HL-60/S4 (cell line): ENCODE data around the gene TNS3.
"Not testable (repeated sequence)": the region's sequence is repeated elsewhere in the genome, so short reads cannot be mapped to it uniquely, and the experiment has no call there.

Experiments used
- in situ Hi-C: fragments of 300-500 bp; cut with MboI; formaldehyde crosslinking; loops from 2 replicates; pipeline ENCODE4 v1.14.3; 2022; ENCODE audit warnings: low sequenced_read_pairs

Gene TNS3

DNA sequence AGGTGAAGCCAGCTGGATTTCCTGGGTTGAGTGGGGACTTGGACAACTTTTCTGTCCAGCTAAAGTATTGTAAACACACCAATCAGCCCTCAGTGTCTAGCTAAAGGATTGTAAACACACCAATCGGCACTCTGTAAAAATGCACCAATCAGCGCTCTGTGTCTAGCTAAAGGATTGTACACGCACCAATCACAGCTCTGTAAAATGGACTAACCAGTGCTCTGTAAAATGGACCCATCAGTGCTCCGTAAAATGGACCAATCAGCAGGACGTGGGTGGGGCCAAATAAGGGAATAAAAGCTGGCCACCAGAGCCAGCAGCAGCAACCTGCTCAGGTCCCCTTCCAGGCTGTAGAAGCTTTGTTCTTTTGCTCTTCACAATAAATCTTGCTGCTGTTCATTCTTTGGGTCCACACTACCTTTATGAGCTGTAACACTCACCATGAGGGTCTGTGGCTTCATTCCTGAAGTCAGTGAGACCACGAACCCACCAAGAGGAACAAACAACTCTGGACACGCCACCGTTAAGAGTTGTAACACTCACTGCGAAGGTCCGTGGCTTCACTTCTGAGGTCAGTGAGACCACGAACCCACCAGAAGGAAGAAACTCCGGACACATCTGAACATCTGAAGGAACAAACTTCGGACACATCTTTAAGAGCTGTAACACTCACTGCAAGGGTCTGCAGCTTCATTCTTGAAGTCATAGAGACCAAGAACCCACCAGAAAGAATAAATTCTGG, 21.8 kb upstream of the TNS3 start:
- in situ Hi-C loops: not testable (repeated sequence)

DNA sequence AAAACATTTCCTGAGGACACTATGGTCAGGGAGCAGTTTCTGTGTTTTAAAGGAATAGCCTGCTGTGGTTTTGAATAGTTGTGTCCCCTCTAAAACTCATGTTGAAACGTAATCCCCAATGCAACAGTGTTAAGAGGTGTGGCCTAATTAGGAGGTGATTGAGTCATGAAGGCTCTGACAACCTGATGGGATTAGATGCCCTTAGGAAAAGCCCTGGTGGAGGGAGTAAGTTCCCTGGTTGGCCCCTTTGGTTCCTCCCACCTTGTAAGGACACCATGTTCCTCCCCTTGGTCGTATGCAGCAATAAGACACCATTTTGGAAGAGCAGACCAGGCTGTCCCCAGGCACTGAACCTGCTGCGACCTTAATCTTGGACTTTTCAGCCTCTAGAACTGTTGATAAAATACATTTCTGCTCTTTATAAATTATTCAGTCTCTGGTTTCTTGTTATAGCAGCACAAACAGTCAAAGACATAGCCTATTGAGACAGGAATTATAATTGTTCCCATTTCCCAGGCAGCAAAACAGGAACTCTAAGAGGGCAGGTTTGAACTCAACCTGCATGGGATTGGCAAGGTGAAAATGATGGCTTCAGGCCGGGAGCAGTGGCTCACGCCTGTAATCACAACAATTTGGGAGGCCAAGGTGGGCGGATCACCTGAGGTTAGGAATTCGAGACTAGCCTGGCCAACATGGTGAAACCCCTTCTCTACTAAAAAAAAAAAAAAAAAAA, 20.5 kb upstream of the TNS3 start:
- in situ Hi-C loops: no loop called here

- in situ Hi-C loops: no loop called here
Measured at GRCh38 chr7:47601881-47602249, 20.0 kb upstream of the TNS3 start.

GRCh38 chr7:47601119-47601880, 19.4 kb upstream of the TNS3 start:
- in situ Hi-C loops: no loop called here

DNA sequence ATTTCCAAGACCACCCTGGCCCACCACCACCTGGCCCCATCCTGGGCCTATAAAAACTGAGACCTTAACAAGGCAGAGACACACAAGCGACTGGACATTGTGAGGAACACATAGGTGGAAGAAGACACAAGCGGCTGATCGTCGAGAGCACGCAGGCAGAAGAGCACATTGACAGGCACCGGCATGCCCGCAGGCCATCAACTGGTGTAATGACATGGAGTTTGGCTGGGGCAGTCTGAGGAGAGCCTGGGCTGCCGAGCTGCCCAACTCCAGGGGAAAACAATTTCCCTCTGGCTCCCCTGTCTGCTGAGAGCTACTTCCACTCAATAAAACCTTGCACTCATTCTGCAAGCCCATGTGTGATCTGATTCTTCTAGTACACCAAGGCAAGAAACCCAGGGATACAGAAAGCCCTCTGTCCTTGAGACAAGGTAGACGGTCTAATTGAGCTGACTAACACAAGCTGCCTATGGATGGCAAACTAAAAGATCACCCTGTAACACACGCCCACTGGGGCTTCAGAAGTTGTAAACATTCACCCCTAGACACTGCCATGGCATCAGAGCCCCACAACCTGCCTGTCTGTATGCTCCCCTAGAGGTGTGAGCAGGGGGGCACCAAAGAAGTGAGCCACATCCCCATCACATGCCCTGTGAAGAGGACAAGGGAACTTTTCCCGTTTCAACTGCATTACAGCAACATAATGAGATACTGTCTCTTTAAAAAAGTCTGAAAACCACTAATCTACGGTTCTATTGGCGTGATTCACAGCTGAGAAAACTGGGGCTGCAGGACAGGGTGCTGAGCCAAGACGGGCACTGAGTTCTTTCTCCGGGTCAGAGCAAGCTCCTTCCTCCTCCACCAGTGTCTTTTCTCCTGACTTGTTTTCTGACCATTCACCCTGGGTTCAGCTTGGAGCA, 18.5 kb upstream of the TNS3 start:
- in situ Hi-C loops: no loop called here

GRCh38 chr7:47597379-47597778, 15.5 kb upstream of the TNS3 start:
- in situ Hi-C loops: no loop called here

DNA sequence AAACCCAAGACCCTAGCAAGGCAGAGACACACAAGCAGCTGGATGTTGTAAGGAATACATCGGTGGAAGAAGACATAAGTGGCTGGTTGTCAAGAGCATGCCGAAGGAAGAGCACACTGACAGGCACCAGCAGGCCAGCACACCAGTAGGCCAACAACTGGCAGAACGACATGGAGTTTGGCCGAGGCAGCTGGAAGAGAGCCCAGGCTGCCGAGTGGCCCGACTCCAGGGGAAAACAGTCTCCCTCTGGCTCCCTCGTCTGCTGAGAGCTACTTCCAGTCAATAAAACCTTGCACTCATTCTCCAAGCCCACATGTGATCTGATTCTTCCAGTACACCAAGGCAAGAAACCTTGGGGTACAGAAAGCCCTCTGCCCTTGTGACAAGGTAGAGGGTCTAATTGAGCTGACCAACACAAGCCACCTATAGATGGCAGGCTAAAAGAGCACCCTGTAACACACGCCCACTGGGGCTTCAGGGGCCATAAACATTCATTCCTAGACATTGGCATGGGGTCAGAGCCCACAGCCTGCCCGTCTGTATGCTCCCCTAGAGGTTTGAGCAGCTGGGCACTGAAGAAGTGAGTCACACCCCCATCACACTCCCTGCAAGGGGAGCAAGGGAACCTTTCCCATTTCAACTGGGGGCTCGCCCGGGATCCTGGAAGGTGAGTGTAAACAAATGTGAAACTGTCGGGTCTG, 14.7 kb upstream of the TNS3 start:
- in situ Hi-C loops: no loop called here

DNA sequence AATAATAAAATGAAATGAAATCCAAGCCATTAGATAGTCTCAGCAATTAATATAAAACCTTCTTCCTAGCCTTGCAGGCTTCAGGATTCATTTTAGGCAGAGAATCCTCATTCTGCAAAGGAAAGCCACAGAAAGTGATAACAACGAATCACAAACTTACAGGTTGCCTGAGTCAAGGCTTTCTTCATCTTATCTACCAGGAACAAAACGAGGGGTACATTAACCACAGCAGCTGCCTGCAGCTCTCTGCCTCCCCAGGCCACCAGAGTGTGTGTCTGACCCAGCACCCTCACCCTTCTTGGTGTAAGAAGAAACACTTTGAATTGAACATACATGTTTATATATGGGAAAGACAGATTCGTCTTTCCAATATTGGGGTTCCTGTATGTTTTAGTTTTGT, 12.5 kb upstream of the TNS3 start:
- in situ Hi-C loops: no loop called here

DNA sequence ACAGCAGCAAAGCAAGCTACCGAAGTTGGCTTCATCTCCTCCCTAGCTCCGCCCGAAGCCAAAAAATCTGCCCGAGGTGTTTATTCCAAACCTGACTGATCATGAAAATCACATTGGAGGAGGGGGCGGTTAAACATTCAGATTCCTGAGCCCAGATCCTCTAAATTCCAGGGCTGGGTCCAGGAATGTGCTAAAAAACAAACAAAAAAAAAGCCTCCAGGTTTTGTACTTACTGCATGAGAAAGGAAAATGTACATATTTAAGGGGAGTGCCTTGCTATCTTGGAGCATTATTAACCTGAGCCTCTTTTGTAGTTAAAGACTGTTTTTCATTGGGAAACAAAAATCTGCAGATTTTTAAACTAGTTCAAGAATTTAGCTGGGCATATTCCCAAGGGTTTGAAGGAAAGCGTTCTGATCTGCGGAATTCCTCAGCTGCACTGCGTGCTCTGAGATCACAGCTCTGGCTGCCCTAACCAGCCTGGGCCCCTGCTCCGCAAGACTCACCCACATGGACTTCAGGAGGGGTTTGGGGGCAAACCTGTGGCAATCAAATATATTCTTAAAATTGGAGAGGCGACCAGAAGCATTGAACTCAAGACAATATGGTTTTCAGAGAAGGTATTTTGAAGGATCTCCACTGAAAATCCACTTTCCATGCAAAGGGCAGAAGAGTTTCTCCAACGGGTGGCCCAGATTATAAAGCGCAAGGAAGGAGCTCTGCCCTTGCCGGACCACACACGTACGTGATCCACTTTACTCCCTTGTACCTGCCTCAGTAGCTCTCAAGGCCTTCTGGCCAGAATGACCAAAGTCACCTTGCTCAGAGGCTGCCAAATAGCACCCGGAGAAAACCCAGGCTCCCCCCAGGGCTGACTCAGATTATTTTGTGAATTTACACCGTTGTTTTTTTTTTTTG, 10.0 kb upstream of the TNS3 start:
- in situ Hi-C loops: no loop called here

DNA sequence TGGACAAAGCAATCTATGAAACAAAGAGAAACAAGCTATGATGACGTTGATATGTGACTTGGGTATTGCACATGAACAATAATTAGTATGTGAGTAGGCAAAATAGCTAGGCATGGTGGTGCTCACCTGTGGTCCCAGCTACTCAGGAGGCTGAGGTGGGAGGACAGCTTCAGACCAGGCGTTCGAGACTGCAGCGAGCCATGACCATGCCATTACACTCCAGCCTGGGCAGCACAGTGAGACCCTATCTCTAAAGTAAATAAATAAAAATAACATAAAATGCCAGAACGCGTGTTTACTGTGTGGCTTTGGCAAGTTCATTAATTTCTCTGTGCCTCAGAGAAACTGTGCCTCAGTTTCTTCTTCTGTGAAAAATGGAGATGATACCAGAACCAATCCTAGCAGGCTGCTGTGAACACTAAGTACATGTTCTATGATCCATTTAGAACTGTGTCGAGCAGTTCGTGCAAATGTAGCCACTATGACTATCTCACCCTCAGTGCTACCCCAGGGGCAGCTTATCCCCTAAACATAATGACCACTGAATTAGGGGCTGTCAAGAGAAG, 9.3 kb upstream of the TNS3 start:
- in situ Hi-C loops: no loop called here

- in situ Hi-C loops: not testable (repeated sequence)
Measured at GRCh38 chr7:47590215-47590614, 8.3 kb upstream of the TNS3 start.

GRCh38 chr7:47588704-47589225, 6.9 kb upstream of the TNS3 start:
- in situ Hi-C loops: no loop called here

GRCh38 chr7:47587976-47588375, 6.1 kb upstream of the TNS3 start:
- in situ Hi-C loops: no loop called here

GRCh38 chr7:47587351-47587750, 5.4 kb upstream of the TNS3 start:
- in situ Hi-C loops: no loop called here

- in situ Hi-C loops: no loop called here
Measured at GRCh38 chr7:47586925-47587324, 5.0 kb upstream of the TNS3 start.

- in situ Hi-C loops: not testable (repeated sequence)
Measured at GRCh38 chr7:47586161-47586670, 4.3 kb upstream of the TNS3 start.

GRCh38 chr7:47584536-47584895, 2.6 kb upstream of the TNS3 start:
- in situ Hi-C loops: no loop called here

DNA sequence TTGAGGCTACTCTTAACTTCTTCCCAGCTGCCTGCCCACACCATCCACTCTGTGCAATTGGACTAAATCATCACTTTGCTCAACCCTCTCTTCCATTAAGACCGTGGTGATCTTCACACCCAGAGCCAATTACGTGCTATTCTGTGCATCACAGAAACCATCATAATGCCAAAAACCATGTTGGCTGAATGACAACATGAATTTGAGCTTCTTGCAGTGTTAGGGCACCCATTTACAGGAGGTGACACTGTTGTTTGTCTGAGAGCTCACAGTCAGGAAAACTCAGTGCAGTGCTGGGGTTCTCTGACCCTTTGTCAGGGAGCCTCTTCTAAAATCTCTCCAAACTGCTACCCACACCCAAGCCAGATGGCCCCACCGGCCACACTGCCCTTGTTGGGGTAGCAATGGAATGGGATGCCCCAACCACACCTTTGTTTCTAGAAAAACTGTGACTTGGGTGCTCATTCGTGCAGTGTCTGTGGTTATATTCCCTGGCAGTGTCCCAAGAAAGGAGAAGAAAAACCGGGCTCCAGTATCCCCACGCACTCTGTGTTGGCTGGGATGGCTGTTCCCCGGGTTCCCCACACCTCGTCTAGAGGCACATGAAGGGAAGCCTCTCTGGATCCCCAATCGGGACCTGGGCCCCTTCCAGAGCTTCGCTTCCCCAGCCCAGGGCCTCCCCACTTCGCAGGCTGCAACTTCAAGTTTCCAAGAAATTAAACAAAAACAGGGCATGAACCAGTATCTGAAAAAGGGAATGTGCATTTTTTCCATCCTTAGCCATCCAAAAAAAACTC, 2.0 kb upstream of the TNS3 start:
- in situ Hi-C loops: no loop called here
